K562 (cell line): Measurements from ENCODE around the gene RAB14. TPM values are rescaled to one million over a fixed set of nuclear protein-coding genes. Genes with fewer than 3 reads are reported as not detected.
A peak's percentile ranks its signal among the peaks of the same experiment; 100 is the strongest.

Experiments
- CREB3 ChIP-seq: fragments of 450-650 bp; conservative IDR thresholded peaks from 2 replicates; pipeline ENCODE4 v1.6.1; 2016; ENCODE audit warnings: missing genetic modification characterization, low read depth, mild to moderate bottlenecking, missing compliant biosample characterization, moderate library complexity
- CREBBP ChIP-seq: IDR thresholded peaks from one replicate; pipeline ENCODE4 v1.6.1; 2012; ENCODE audit warnings: low read depth, mild to moderate bottlenecking, control low read depth, inconsistent platforms, low read length
- EGR1 ChIP-seq: fragments of 450-650 bp; conservative IDR thresholded peaks from 2 replicates; pipeline ENCODE4 v1.6.1; 2017; ENCODE audit warnings: mild to moderate bottlenecking
- ETV1 ChIP-seq: fragments of 450-650 bp; conservative IDR thresholded peaks from 2 replicates; pipeline ENCODE4 v1.6.1; 2016; ENCODE audit warnings: missing genetic modification characterization, control low read depth, low read depth, missing compliant biosample characterization
- KAT7 ChIP-seq: sonication (generic); formaldehyde crosslinking; IDR thresholded peaks from 2 replicates; pipeline ENCODE4 v1.8.0; 2022; ENCODE audit warnings: missing genetic modification reagents, mild to moderate bottlenecking, borderline replicate concordance
- MAFG ChIP-seq: fragments of 450-650 bp; conservative IDR thresholded peaks from 2 replicates; pipeline ENCODE4 v1.6.1; 2016; ENCODE audit warnings: missing genetic modification characterization, missing compliant biosample characterization
- PBX2 ChIP-seq, 2 experiments: IDR thresholded peaks in 1 of 2; conservative IDR thresholded peaks in 1 of 2; 2 replicates each; pipeline ENCODE4 v1.6.1; 2016; ENCODE audit warnings: low read depth in 2 of 2, mild to moderate bottlenecking in 1 of 2, missing compliant biosample characterization in 1 of 2, missing genetic modification characterization in 1 of 2, moderate library complexity in 1 of 2
- SETDB1 ChIP-seq: IDR thresholded peaks from one replicate; pipeline ENCODE4 v1.6.1; 2012; ENCODE audit warnings: low read length, control low read depth, inconsistent platforms
- SIN3A ChIP-seq, 2 experiments: fragments of 150-350 bp in 1 of 2; IDR thresholded peaks; 2 replicates each; pipeline ENCODE4 v1.6.1; 2011 to 2016; ENCODE audit warnings: borderline replicate concordance in 2 of 2, low read depth in 2 of 2, low read length in 2 of 2, mild to moderate bottlenecking in 2 of 2, moderate library complexity in 2 of 2; ENCODE audit not compliant: control insufficient read depth in 1 of 2
- XRCC4 ChIP-seq: IDR thresholded peaks from one replicate; pipeline ENCODE4 v1.6.1; 2011; ENCODE audit not compliant: insufficient read depth, insufficient read length; ENCODE audit errors: extremely low read depth
- ZNF316 ChIP-seq: fragments of 450-650 bp; IDR thresholded peaks from 2 replicates; pipeline ENCODE4 v1.6.1; 2016
- ZNF609 ChIP-seq: sonication (generic); formaldehyde crosslinking; IDR thresholded peaks from 2 replicates; pipeline ENCODE4 v1.8.1; 2023; ENCODE audit warnings: missing genetic modification reagents, mild to moderate bottlenecking, borderline replicate concordance
- ZNF639 ChIP-seq, 2 experiments: fragments of 200-800 bp in 1 of 2; sonication (Bioruptor generic) in 1 of 2; sonication (generic) in 1 of 2; formaldehyde crosslinking in 1 of 2; IDR thresholded peaks in 1 of 2; conservative IDR thresholded peaks in 1 of 2; 2 replicates each; pipeline versions ENCODE4 v1.5.0 to v1.6.1; 2016 to 2020; ENCODE audit warnings: missing compliant biosample characterization in 1 of 2, missing genetic modification characterization in 1 of 2, missing genetic modification reagents in 1 of 2
- polyA plus RNA-seq, 8 experiments: library from polyadenylated mRNA; depleted of rRNA in 4 of 8; stranded (reverse) in 5 of 8; unstranded in 3 of 8; fragments of >200 nt; fragmentation: Nextera tagmentation in 2 of 8; fragmentation: Illumina TruSeq in 1 of 8; extraction: Ambion mirVana in 2 of 8; extraction: Trizol in 1 of 8; gene quantifications; 2 replicates each; pipeline versions ENCODE4 v1.2.1 to v1.2.3, GENCODE V29; 2011 to 2014; ENCODE audit warnings: inconsistent platforms in 1 of 8, missing spikeins in 1 of 8
- total RNA-seq, 7 experiments: library from RNA; depleted of rRNA in 6 of 7; stranded (reverse); fragments of >200 nt in 6 of 7; fragmentation: Illumina TruSeq in 2 of 7; extraction: Trizol in 2 of 7; gene quantifications; 2 replicates each; pipeline versions ENCODE4 v1.2.1 to v1.2.3, GENCODE V29; 2011 to 2021; ENCODE audit warnings: low replicate concordance in 1 of 7

RAB14 gene
- total and polyA plus RNA-seq, 9 of the 15 experiments (the other 6 are each of a cell fraction or from before 2014, with no cell fraction given), result 10.3 to 41.8 (median 20.9) TPM

- no peak for TF ChIP-seq ZNF609
- no peak for TF ChIP-seq ETV1 (tag)
- peak in 1 of 2 experiments; percentile 80; a peak in 2 of 4 replicates for TF ChIP-seq SIN3A (IDR thresholded peaks at IDR 0.05; ENCODE audit: borderline replicate concordance in 2 of 2, control insufficient read depth in 1 of 2, low read depth in 2 of 2, low read length in 2 of 2)
- TF ChIP-seq XRCC4, result no peak
- TF ChIP-seq CREBBP, result no peak
- no peak for TF ChIP-seq CREB3 (tag)
- no peak for TF ChIP-seq ZNF316
- TF ChIP-seq KAT7 (CRISPR knock-in tag), result peak; percentile 62; the same call in 1 of the 2 replicates
- no peak for TF ChIP-seq MAFG
- peak; percentile 61 for TF ChIP-seq EGR1
- no peak for TF ChIP-seq PBX2 (CRISPR knock-in tag; IDR thresholded peaks at IDR 0.05; ENCODE audit: low read depth)
- TF ChIP-seq PBX2 (tag; conservative IDR thresholded peaks at IDR 0.05; ENCODE audit: low read depth), result no peak
- TF ChIP-seq ZNF639 (CRISPR knock-in tag; conservative IDR thresholded peaks at IDR 0.05 in 1 of 2, IDR thresholded peaks at IDR 0.05 in 1 of 2), result no peak
- TF ChIP-seq SETDB1, result no peak
Observed at GRCh38 chr9:121201045-121201737, 478 bp downstream of the RAB14 start (continued).
